Lung (tissue), 12 donors: ENCODE data around the gene LORICRIN. TPM values are rescaled to one million over a fixed set of nuclear protein-coding genes. Genes with fewer than 3 reads are reported as not detected.

Experiments
- ATAC-seq: fragments of 200-7000 bp; cut with Tn5 transposase; one replicate; pipeline ENCODE4 v1.9.1; 2020; ENCODE audit warnings: moderate number of reproducible peaks; ENCODE audit not compliant: insufficient read depth, low FRiP score
- DNase-seq, 3 donors: peaks; one replicate each; pipeline ENCODE4 v3.0.0-alpha.2; 2013 to 2017
- H3K27ac ChIP-seq, 2 donors: one replicate each; pipeline ENCODE4 v1.5.1; 2013; ENCODE audit warnings: mild to moderate bottlenecking in 2 of 2, moderate library complexity in 2 of 2, control low read depth in 1 of 2, inconsistent platforms in 1 of 2, low read depth in 1 of 2, low read length in 1 of 2
- H3K27me3 ChIP-seq, 3 donors: one replicate each; pipeline ENCODE4 v1.5.1; 2013; ENCODE audit warnings: low read length in 2 of 3; ENCODE audit not compliant: control insufficient read depth in 3 of 3, insufficient read depth in 3 of 3
- H3K36me3 ChIP-seq, 4 donors: one replicate each; pipeline ENCODE4 v1.5.1; 2013; ENCODE audit warnings: low read length in 4 of 4, mild to moderate bottlenecking in 1 of 4, moderate library complexity in 1 of 4; ENCODE audit not compliant: control insufficient read depth in 4 of 4, insufficient read depth in 4 of 4
- H3K4me1 ChIP-seq, 5 donors: one replicate each; pipeline ENCODE4 v1.5.1; 2013; ENCODE audit warnings: low read length in 5 of 5, mild to moderate bottlenecking in 2 of 5, moderate library complexity in 1 of 5; ENCODE audit not compliant: control insufficient read depth in 5 of 5, insufficient read depth in 5 of 5
- H3K4me3 ChIP-seq: one replicate; pipeline ENCODE4 v1.5.1; 2013; ENCODE audit warnings: mild to moderate bottlenecking, control low read depth, moderate library complexity
- H3K9ac ChIP-seq, 2 donors: one replicate each; pipeline ENCODE4 v1.5.1; 2013; ENCODE audit warnings: low read length in 2 of 2, control low read depth in 1 of 2; ENCODE audit not compliant: insufficient read depth in 1 of 2
- H3K9me3 ChIP-seq, 4 donors: one replicate each; pipeline ENCODE4 v1.5.1; 2013; ENCODE audit warnings: low read length in 3 of 4, mild to moderate bottlenecking in 1 of 4, moderate library complexity in 1 of 4; ENCODE audit not compliant: control insufficient read depth in 4 of 4, insufficient read depth in 3 of 4
- WGBS, 2 donors: extraction: QIAGEN DNeasy Blood & Tissue Kit; methylation state at CpG; one replicate each; pipeline ENCODE4 v1.1.7; 2013; 5-methylcytosine and 5-hydroxymethylcytosine counted together
- polyA plus RNA-seq, 2 donors: library from polyadenylated mRNA; stranded (reverse); fragments of 200-250 nt; gene quantifications; one replicate each; pipeline ENCODE4 v1.2.1, GENCODE V29; 2013
- total RNA-seq, 2 donors: library from RNA; depleted of rRNA in 1 of 2; stranded (reverse); fragments of >200 nt in 1 of 2; gene quantifications; one replicate each; pipeline ENCODE4 v1.2.1, GENCODE V29; 2014 to 2021
- TF ChIP-seq, protein P1 (sequence below): IDR thresholded peaks from 2 replicates; pipeline ENCODE4 v1.5.1; 2012; ENCODE audit warnings: mild to moderate bottlenecking; ENCODE audit errors: control extremely low read depth, extremely low read depth
- donor health status: control.
- donor health status: control.
- donor health status: Bipolar disorder and iron deficiency.
- donor health status: healthy.
- donor health status: DM: yes; HTN: yes; CAD: no.

LORICRIN gene
- total and polyA plus RNA-seq, 4 donors = not detected

- H3K27ac ChIP-seq = no peak overlapping the region
- TF ChIP-seq, protein P1, sequence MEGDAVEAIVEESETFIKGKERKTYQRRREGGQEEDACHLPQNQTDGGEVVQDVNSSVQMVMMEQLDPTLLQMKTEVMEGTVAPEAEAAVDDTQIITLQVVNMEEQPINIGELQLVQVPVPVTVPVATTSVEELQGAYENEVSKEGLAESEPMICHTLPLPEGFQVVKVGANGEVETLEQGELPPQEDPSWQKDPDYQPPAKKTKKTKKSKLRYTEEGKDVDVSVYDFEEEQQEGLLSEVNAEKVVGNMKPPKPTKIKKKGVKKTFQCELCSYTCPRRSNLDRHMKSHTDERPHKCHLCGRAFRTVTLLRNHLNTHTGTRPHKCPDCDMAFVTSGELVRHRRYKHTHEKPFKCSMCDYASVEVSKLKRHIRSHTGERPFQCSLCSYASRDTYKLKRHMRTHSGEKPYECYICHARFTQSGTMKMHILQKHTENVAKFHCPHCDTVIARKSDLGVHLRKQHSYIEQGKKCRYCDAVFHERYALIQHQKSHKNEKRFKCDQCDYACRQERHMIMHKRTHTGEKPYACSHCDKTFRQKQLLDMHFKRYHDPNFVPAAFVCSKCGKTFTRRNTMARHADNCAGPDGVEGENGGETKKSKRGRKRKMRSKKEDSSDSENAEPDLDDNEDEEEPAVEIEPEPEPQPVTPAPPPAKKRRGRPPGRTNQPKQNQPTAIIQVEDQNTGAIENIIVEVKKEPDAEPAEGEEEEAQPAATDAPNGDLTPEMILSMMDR = no peak
- no peaks in the 10 kb centered on the region for H3K9me3 ChIP-seq
- H3K4me3 ChIP-seq = no peak overlapping the region
- 67 to 83% methylated on average over 5 of the region's 5 CpGs for WGBS, 2 donors
- H3K4me1 ChIP-seq = no peaks in the 10 kb centered on the region
- peak in 1 of 3 donors; percentile 13 for DNase-seq
- H3K36me3 ChIP-seq = no peaks in the 10 kb centered on the region
- H3K27me3 ChIP-seq = no peaks in the 10 kb centered on the region
- ATAC-seq = no peak
- no peak overlapping the region for H3K9ac ChIP-seq
These were observed 42.8 kb downstream of the LORICRIN start for GRCh38 chr1:153302308-153302707.

- Histone ChIP-seq H3K27ac (no peak overlapping the region), H3K9ac (no peak overlapping the region), H3K4me3 (no peak overlapping the region), H3K9me3 (no peaks in the 10 kb centered on the region), H3K36me3 (no peaks in the 10 kb centered on the region), H3K27me3 (no peaks in the 10 kb centered on the region), H3K4me1 (no peaks in the 10 kb centered on the region)
- 88 to 89% methylated on average over 6 of the region's 6 CpGs for WGBS, 2 donors
- ATAC-seq (no peak), DNase-seq (no peak)
- TF ChIP-seq, protein P1 = no peak
These were observed 46.2 kb downstream of the LORICRIN start for GRCh38 chr1:153305682-153306081.

DNA sequence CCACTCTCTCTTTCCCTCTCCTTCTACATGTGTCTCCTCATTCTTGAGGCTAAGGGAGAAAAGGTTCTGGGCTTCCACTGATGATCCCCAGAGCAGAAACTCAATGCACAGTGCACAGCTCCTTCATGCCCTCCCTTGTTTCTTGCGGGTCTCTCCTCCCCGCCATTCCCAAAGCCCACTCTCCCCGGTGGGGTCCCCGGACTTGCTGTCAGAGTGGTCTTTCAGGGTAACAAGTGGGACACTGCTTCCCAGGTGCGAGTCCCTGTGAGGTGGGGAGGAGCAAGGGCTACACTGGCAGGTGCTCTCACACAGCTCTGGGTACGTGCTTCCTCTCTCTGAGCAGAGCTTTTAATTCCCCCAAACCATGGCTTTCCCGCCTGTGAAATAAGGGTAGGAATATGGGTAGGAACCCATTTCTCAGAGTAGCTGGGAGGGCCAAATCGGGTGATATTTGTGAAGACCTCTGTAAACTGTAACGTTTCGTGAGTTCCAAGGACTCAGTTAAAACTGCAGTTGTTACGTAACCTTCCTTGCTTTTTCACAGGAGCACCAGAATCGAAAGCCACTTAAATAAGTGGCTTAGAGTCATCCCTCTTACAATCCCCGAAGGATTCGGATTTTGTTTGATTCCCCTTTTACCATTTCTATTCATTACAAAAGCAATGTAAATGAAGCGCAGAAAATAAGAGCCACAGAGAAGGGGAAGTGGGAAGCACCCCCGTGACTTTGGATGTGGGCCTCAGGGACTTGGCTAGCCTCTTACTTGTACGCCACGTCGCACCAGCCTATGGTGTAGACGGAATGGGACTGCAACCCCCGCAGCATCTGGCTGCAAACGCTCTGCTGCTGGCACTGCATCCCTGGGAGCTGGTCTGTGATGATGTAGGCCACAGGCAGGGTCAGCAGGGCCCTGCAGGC lies 47.1 kb downstream of the LORICRIN start:
- Histone ChIP-seq H3K9me3 (no peaks in the 10 kb centered on the region), H3K4me1 (no peaks in the 10 kb centered on the region), H3K27me3 (no peaks in the 10 kb centered on the region), H3K4me3 (no peak overlapping the region), H3K27ac (no peak overlapping the region), H3K9ac (no peak overlapping the region), H3K36me3 (no peaks in the 10 kb centered on the region)
- WGBS, 2 donors = 71 to 77% methylated on average over 22 of the region's 22 CpGs
- ATAC-seq (no peak), DNase-seq (no peak)
- TF ChIP-seq, protein P1 = no peak
